Measurements from ENCODE around the gene C9orf43. TPM values are rescaled to one million over a fixed set of nuclear protein-coding genes. Genes with fewer than 3 reads are reported as not detected.

Gene C9orf43
- total RNA-seq, 2 experiments from 2014 or later = 1.8 to 2.9 TPM

DNA sequence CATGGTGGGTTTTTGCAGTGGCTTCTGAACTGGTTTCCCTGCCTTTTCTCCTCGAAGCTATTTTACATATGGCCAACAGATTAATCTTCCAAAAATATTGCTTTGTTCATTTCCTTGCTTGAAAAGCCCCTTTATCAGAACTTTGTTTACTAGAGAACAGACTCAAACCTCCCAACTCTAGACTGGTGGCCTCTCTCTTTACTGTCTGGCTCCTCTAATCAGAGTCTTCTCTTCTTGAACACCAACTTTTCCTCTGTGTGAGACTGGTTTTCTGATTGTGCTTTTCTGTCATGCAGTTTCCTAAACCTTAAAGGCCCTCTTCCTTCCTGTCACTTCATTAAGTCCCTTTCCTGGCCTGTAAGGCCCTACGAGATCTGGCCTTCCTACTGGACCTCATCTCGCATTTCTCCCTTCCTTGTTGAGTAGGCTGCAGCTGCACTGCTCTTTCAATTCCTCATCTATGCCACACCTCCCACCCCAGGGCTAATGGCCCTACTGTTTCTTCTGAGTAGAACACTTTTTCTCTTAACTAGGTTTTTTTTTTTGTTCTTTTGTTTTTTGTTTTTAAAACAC lies 5.7 kb downstream of the C9orf43 start:
- no peak for TF ChIP-seq EZH2phosphoT487 (IDR thresholded peaks at IDR 0.05; ENCODE audit: borderline replicate concordance, low read depth, low read length)
- TF ChIP-seq, protein P1, sequence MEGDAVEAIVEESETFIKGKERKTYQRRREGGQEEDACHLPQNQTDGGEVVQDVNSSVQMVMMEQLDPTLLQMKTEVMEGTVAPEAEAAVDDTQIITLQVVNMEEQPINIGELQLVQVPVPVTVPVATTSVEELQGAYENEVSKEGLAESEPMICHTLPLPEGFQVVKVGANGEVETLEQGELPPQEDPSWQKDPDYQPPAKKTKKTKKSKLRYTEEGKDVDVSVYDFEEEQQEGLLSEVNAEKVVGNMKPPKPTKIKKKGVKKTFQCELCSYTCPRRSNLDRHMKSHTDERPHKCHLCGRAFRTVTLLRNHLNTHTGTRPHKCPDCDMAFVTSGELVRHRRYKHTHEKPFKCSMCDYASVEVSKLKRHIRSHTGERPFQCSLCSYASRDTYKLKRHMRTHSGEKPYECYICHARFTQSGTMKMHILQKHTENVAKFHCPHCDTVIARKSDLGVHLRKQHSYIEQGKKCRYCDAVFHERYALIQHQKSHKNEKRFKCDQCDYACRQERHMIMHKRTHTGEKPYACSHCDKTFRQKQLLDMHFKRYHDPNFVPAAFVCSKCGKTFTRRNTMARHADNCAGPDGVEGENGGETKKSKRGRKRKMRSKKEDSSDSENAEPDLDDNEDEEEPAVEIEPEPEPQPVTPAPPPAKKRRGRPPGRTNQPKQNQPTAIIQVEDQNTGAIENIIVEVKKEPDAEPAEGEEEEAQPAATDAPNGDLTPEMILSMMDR (conservative IDR thresholded peaks at IDR 0.05; ENCODE audit: low read length) = no peak

DNA sequence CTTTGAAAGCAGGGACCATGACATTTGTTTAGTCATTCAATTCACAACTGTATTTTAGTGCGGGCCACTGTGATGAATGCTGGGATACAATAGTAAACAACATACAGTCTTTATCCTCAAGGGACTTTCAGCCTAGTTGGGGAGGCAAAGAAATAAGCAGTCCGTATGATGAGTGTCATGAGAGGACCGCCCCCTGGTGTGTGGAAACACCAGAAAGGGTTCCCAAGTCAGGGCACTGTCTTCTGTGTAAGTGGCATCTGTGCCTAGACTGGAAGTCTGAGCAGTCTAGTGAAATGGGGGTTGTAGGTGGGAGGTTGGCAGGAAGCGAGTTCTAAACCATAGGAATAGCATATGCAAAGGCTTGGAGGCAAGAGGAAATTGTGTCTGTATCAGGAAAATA lies 6.8 kb downstream of the C9orf43 start:
- Histone ChIP-seq H4K20me1 (ENCODE audit: insufficient read depth, low read length) (no peaks in the 10 kb centered on the region), H3K36me3 (ENCODE audit: insufficient read depth, low read length) (no peaks in the 10 kb centered on the region), H3K4me1 (ENCODE audit: insufficient read depth, low read length, poor library complexity, severe bottlenecking) (peaks cover 36% of the 10 kb centered on the region), H3K9me3 (ENCODE audit: low read length) (no peaks in the 10 kb centered on the region), H3K4me3 (ENCODE audit: low read depth, low read length, poor library complexity, severe bottlenecking) (no peak overlapping the region), H3K79me2 (ENCODE audit: insufficient read depth, low read depth, low read length) (no peaks in the 10 kb centered on the region), H3K4me2 (ENCODE audit: low read length) (peak overlapping the region; percentile 68), H3K9me2 (ENCODE audit: insufficient read depth, low read length) (no peaks in the 10 kb centered on the region), H2AFZ (ENCODE audit: low read length) (peak overlapping the region; percentile 88; the same call in 1 of the 2 replicates), H3K27ac (ENCODE audit: low read depth, low read length, poor library complexity, severe bottlenecking) (peak overlapping the region; percentile 90)
- intact Hi-C loops (cut with micrococcal nuclease; ENCODE audit: unreplicated experiment) = loop anchor here (10.0 kb wide), 1 partner anchor 957 kb away; no protein-coding TSS in a partner anchor
- TF ChIP-seq, protein P1 (conservative IDR thresholded peaks at IDR 0.05; ENCODE audit: low read length) = peak; percentile 48
- no peak for TF ChIP-seq EZH2phosphoT487 (IDR thresholded peaks at IDR 0.05; ENCODE audit: borderline replicate concordance, low read depth, low read length)
- ChIA-PET POLR2A (interaction anchor here (1.4 to 1.9 kb wide), 2 partner anchors 14 to 58 kb away, joined by 4 to 6 read pairs; no protein-coding TSS in a partner anchor), CTCF (ENCODE audit: unreplicated experiment) (interaction anchor here (0.5 kb wide), 1 partner anchor 16 kb away, joined by 3 read pairs; the partner anchor contains the start of gene ALAD)
- no TSS peak for BruUV-seq (replicated peaks)
- DNase-seq (ENCODE audit: low spot score) = peak; percentile 23

More for the DNA sequence above, 5.7 kb downstream of the C9orf43 start:
- Histone ChIP-seq H3K36me3 (ENCODE audit: insufficient read depth, low read length) (no peaks in the 10 kb centered on the region), H3K9me2 (ENCODE audit: insufficient read depth, low read length) (no peaks in the 10 kb centered on the region), H2AFZ (ENCODE audit: low read length) (peak overlapping the region; percentile 88), H3K79me2 (ENCODE audit: insufficient read depth, low read depth, low read length) (no peaks in the 10 kb centered on the region), H3K9me3 (ENCODE audit: low read length) (no peaks in the 10 kb centered on the region), H3K4me2 (ENCODE audit: low read length) (peak overlapping the region; percentile 68), H4K20me1 (ENCODE audit: insufficient read depth, low read length) (no peaks in the 10 kb centered on the region), H3K4me1 (ENCODE audit: insufficient read depth, low read length, poor library complexity, severe bottlenecking) (peaks cover 47% of the 10 kb centered on the region), H3K4me3 (ENCODE audit: low read depth, low read length, poor library complexity, severe bottlenecking) (peak overlapping the region; percentile 45), H3K27ac (ENCODE audit: low read depth, low read length, poor library complexity, severe bottlenecking) (peak overlapping the region; percentile 90)
- CTCF ChIA-PET (ENCODE audit: unreplicated experiment) = interaction anchor here (0.9 kb wide), 1 partner anchor 11 kb away, joined by 3 read pairs; no protein-coding TSS in a partner anchor
- intact Hi-C loops (cut with micrococcal nuclease; ENCODE audit: unreplicated experiment) = loop anchor here (10.0 kb wide), 1 partner anchor 959 kb away; no protein-coding TSS in a partner anchor
- peak; percentile 91 for DNase-seq (ENCODE audit: low spot score)
- POLR2A ChIA-PET = interaction anchor here (0.7 to 2.0 kb wide), 5 partner anchors 11 to 203 kb away, joined by 3 to 6 read pairs (median 4); no protein-coding TSS in a partner anchor
- TSS peak; percentile 89 for BruUV-seq (replicated peaks)

DNA sequence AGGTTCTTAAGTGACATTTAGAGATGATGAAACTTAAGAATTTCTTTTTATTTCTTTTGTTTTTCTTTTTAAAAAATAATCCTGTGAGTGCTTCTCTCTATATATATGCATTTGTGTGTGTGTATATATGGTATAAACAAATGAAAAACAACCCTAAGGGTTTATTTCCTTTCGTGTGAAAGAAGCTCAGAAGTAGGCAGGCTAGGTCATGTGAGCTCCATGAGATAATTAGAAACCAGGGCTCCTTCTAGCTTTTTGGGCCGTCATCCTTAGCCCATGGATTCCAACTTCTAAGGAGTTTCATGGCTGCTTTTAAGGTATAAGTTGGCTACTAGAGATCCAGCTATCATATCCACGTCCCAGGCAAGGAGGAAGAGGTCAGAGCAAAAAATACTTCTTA lies 11.2 kb downstream of the C9orf43 start:
- H3K79me2 ChIP-seq (ENCODE audit: insufficient read depth, low read depth, low read length) = no peaks in the 10 kb centered on the region
- DNase-seq (ENCODE audit: low spot score) = no peak
- intact Hi-C loops (cut with micrococcal nuclease; ENCODE audit: unreplicated experiment) = no loop called here
- no peak overlapping the region for H2AFZ ChIP-seq (ENCODE audit: low read length)
- no peak overlapping the region for H3K4me3 ChIP-seq (ENCODE audit: low read depth, low read length, poor library complexity, severe bottlenecking)
- H3K4me1 ChIP-seq (ENCODE audit: insufficient read depth, low read length, poor library complexity, severe bottlenecking) = peaks cover 14% of the 10 kb centered on the region
- H3K27ac ChIP-seq (ENCODE audit: low read depth, low read length, poor library complexity, severe bottlenecking) = no peak overlapping the region
- no peak overlapping the region for H3K4me2 ChIP-seq (ENCODE audit: low read length)
- BruUV-seq (replicated peaks) = no TSS peak
- H4K20me1 ChIP-seq (ENCODE audit: insufficient read depth, low read length) = no peaks in the 10 kb centered on the region
- TF ChIP-seq EZH2phosphoT487 (IDR thresholded peaks at IDR 0.05; ENCODE audit: borderline replicate concordance, low read depth, low read length) = no peak
- TF ChIP-seq, protein P1 (conservative IDR thresholded peaks at IDR 0.05; ENCODE audit: low read length) = no peak
- no peaks in the 10 kb centered on the region for H3K9me3 ChIP-seq (ENCODE audit: low read length)
- H3K36me3 ChIP-seq (ENCODE audit: insufficient read depth, low read length) = no peaks in the 10 kb centered on the region
- H3K9me2 ChIP-seq (ENCODE audit: insufficient read depth, low read length) = no peaks in the 10 kb centered on the region
- CTCF ChIA-PET (ENCODE audit: unreplicated experiment) = interaction anchor here (0.5 kb wide), 1 partner anchor 160 kb away, joined by 3 read pairs; no protein-coding TSS in a partner anchor
- POLR2A ChIA-PET = interaction anchor here (1.1 kb wide), 2 partner anchors 20 to 98 kb away, joined by 3 read pairs; partner anchors contain the start of gene ALAD

Measured in OCI-LY7 (cell line).